SH-SY5Y (cell line): ENCODE measurements around the gene TMEM107.

Experiments used
- GATA2 ChIP-seq: IDR thresholded peaks from 2 replicates; pipeline ENCODE4 v1.6.1; 2011; ENCODE audit warnings: mild to moderate bottlenecking, low read depth, low read length
- GATA3 ChIP-seq: IDR thresholded peaks from 2 replicates; pipeline ENCODE4 v1.6.1; 2011; ENCODE audit warnings: low read depth, mild to moderate bottlenecking, low read length, moderate library complexity

TMEM107 gene

DNA sequence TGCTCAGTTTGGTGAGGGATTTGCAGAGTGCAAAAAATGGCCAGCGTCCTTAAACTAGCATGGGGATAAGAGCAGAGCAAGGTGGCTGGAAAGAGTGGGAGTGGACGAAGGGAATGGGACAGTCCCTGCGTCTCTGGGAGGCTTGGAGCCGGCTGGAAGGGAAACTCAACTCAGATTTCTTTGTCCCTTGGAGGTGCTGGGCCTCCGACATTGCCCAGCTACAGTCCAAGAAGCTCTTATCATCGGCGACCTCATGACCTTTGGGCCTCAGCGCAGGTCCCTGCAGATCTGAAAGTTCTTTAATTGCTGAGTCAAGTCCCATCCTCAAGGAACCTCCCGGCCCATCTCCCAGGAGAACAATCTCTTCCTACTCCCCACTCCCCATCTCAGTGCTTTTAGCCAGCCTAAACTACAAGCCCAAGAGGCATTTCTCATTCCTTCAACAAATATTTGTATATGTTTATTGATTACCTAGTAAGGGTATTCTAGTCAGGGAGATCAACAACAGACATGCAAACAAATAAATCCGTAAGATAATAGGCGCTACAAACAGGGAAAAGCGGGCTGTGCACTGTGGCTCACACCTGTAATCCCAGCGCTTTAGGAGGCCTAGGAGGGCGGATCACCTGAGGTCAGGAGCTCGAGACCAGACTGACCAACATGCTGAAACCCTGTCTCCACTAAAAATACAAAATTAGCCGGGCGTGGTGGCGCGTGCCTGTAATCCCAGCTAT is 985 bp upstream of the TMEM107 start:
- TF ChIP-seq GATA2, result no peak
- TF ChIP-seq GATA3, result no peak

DNA sequence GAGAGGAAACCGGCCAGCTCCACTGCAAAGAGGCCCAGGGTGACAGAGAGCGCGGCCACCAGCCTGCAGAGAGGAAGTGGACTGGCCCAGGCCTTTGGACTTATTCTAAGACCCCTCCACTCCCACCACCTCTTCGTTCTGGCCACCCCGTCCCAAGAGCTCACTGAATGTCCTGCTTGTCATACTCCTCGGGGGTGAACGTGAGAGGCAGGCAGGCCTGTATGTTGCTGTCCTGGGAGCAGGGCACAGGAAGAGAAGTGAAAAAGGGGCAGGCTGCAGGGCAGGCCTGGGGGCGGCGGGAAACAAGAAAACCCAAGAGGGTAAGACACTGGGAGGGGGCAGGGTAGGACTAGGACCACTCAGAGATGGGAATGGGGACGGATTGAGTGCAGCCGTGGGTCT is 384 bp downstream of the TMEM107 start:
- TF ChIP-seq GATA3 (no peak), GATA2 (no peak)

DNA sequence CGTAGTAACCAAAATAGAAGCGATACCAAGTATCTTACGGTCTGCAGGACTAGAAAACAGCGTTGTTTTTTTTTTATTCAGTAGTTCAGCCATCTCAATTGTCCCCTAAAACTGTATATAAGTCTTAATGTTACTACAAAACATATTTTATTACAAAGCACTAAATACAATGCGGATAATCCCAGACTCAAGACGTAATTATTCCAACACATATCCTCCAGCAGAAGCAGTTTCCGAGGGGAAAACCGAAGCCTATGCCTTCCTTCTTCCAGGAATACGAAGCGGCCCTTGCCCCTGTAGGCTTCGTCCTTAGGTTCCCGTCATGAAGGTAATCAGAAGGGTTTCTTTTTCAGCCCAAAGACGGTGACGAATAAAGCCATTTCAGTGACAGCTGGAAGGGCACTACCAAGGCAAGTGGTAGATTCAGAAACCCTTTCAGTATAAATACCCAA is 2.3 kb downstream of the TMEM107 start:
- no peak for TF ChIP-seq GATA2
- no peak for TF ChIP-seq GATA3

DNA sequence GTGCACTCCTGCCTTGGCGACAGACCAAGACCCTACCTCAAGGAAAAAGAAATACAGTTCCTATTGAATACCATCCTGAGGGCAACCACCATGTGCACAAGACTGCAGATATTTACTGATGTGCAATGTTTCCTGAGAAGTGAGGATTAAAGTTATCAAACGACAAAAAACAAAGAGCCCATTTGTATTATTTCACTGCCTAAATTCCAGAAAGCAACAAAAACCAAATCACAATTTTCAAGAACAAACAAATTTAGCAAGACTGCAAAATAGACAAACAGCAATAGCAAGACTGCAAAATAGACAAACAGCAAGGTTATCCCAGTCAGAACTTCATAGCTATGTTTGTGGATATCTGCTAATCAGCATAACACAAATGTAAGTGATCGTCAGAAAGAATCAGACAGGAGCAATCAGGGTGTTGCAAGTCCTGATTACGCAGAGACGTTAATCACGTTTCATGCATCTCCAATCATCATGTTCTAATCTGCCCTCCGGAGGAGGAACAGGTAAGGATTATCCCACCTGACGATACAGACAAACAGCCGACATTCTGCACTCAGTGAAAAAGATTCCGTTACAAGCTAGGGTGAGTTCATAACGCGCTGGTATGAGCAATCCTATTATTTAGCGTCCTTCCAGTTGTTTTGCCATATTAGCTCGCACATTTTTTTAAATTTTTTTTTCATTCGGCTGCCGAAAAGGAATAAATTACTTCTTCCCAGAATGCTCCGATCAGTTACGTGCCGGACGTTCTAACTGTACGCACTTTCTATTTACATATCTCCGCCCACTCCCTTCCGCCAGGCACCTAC is 2.9 kb downstream of the TMEM107 start:
- TF ChIP-seq GATA2 (peak; percentile 81), GATA3 (peak; percentile 71; the same call in 1 of the 2 replicates)

DNA sequence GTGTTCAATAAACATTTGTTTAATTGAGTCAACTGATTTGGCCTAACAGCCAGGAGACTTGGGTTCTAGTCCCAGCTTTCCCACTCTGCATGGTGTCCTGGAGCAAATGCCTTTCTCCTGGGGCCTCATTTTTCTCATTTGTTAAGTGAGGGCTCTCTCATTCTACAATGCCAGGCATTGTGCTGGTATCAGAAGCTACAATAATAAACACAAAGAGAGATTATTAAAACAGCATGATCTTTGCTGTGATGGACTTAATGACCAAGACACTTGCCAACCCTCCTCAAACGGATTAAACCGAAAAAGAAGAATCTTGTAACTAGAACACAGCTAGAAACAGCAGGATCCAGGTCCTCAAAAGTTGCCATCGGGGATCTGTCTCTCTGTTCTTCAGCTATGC is 8.7 kb downstream of the TMEM107 start:
- TF ChIP-seq GATA3 (no peak), GATA2 (no peak)

DNA sequence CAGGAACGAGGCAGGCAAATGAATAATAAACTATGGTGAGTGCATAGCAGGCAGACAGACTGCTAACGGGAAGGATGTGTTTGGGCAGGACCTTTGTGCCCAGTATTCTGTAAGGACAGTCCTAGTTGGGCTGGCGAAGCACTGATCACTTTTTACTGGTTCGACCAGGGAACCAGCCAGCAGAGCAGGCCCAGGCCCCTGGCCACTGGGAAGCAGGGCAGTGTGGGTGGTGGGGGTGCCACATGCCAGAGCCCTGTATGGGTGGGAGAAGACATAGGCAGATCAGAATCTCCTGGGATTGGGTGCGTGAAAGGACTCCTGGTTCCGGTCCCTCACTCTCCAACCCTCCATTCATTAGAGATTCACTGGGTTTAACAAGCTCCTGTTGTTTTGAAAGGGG is 9.4 kb downstream of the TMEM107 start:
- TF ChIP-seq GATA2, result no peak
- no peak for TF ChIP-seq GATA3

DNA sequence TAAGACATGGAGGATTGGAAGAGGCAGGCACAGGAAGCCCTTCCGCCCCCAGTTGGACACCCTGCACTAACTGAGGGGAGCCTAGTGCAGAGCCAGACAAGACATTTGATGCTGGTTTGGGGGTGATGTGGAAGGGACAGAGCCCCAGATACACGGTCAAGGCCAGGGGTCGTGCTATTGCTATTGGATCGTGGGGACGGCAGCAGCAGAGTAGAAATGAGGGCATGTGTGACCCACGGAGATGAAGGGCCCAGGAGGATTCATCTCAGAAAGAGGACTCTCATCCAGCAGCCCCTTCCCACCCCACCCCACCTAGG is 11.4 kb downstream of the TMEM107 start:
- no peak for TF ChIP-seq GATA2
- no peak for TF ChIP-seq GATA3

DNA sequence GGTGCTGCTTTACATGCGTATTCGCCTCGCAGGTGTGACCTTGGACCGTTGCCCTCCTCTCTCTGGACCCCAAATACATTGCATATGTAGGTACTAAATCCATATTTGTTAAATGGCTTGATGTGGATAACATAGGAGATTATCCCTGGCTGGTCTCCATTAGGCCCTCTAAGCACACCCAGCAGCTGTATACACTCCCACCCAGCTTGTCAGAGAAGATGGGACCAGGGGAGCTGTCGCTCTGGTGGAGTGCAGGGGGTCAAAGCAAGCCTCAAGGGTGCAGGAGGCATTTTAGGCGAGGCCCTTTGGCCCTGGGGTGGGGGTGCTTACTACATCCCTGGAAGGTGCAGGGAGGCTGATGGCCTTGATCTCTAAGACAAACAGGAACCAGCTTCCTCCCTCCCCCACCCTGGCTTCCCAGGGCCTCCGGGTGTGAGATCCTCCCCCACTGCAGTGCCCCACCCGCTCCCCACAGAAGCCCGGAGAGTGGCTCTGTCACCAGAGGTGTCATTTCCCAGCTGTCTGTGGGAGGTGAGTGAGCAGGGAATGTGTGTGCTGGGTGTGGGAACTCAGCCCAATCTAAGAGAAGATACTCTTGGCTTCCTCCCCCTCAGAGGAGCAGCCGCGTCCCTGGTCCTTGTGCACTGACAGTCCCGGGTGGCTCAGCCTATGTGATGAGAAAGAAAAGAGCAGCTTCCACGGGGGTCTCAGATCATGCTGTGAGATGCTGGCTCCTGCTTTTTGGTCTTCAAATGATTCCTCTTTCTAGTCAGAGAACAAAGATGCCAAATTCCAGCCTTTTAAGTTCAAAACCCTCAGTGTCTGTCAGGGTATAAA is 12.0 kb downstream of the TMEM107 start:
- no peak for TF ChIP-seq GATA3
- no peak for TF ChIP-seq GATA2

DNA sequence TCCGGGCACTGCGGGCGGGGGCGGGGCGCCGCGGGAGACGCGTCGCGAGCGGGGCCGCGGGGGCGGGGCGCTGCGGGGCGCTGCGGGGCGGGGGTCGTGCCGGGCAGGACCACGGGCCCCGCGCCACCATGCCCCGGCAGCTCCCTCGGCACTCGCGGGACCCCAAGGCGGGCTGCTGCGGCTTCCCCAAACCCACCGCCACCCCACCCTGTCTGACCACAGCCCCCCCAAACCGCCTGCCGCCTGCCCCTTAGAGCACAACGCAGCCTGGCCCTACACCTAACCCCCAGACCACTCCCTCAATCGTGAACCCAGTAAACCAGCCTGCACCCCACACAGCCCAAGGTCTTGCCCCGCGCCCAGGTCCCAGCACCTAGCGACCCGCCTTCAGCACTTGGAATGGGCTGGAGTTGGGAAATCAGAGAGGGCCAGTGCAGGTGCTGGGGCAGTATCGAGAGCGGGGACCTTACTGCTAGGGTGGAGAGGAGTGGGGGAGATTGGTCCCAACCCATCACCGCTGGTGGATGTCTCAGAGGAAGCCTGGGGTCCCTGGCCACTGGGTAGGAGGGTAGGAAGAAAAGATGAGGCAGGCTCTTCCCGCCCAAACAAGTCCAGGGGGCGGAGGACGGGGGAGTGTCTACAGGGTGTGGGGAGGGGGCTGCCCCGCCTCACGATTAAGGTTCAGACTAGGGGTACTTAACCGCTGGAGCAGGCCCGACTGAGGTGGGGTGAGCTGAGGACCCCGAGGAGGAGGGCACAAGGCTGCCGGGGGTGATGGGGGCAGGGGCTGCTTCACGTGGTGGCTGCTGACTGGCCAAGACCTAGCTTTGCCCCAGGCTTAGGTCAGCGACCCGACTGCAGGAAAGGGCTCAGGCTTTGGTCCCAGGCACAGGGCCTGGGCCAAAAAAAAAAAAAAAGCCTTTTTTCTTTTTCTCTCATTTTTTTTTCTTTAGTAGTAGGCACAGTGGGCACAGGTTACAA is 12.9 kb downstream of the TMEM107 start:
- no peak for TF ChIP-seq GATA2
- no peak for TF ChIP-seq GATA3

DNA sequence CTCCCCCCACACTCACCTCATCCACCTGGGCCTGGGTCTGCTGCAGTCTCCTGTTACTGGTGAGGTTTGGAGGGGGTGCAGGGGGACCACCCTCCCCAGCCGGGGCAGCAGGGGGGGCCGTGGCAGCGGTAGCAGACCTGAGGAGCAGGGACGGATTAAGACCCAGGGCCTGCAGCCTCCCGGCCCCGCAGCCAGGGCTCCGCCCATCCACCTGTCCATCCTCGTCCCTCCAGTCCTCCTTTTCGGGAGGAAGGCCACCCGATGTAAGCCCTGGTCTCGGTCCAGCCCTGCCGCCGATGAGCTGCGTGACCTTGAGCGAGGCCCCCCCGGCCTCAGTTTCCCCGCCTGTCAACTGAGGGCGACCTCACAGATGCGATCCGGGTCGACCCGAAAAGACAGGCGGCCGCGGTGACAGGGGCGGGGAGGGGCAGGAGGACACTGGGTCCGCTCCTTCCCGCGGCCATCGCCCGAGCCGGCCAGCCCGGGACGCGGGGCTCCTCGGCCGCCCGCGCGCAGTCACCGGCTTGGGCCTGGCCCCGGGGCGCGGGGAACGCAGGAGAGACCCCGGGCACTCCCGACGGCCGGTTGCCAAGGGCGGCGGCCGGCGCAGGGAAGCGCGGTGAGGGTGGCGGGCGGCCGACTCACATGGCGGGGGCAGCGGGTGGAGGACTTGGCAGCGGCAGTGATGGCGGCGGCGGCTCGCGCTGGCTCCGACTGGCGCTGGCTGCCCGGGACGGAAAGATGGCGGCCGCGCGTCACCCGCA is 13.8 kb downstream of the TMEM107 start, which contains the start of gene VAMP2:
VAMP2 (minus strand) TSS at position 716 of the 764 bp plus-strand sequence; CDS start at position 647, 69 bp downstream.
- no peak for TF ChIP-seq GATA3
- TF ChIP-seq GATA2, result no peak

DNA sequence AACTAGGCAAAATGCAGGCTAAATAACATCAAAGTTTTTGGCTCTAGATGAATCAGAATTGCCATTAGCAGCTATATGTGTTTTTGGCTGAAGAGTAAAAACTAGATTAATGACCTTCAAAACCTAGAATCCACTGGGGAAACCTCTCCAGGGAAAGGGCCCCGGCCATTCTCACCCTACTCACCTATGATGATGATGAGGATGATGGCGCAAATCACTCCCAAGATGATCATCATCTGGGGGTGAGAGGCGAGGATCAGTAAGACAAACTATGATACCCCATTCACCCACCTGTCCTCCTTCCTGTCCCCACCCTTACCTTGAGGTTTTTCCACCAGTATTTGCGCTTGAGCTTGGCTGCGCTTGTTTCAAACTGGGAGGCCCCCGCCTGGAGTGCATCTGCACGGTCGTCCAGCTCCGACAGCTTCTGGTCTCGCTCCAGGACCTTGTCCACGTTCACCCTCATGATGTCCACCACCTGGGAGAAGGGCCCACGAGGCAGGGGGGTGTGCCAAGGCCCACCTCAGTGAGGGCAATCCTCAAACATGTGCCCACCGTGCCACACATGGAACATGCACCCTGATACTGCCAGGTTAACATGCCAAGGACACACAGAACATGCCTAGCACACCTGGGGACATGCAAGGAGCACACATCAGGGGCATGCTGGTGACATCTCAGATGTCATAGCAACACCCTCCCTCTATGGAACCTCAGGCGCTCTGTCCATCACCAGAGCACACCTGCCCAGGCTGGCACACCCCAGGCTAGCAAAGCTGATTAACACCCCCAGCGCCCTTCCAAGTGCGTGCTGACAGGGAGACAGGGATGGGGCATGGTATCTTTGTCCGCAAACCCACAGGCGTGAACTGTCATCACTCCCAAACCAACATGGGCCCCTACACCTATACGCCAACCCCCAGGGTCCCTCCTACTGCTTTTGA is 14.6 kb downstream of the TMEM107 start:
- TF ChIP-seq GATA3 (no peak), GATA2 (no peak)
